Cardiac fibroblast (primary cell): ENCODE measurements around the gene CDH8.

ENCODE experiments used
- DNase-seq, 2 donors: peaks; one replicate each; pipeline versions ENCODE4 v3.0.0 to v3.0.0-alpha.2; 2010; ENCODE audit warnings: low read depth in 2 of 2
- H3K4me3 ChIP-seq, 2 donors: replicated peaks in 1 of 2; 1 replicate in 1 of 2; 2 replicates in 1 of 2; pipeline ENCODE4 v1.5.1; 2011; ENCODE audit warnings: low read depth in 2 of 2, low read length in 2 of 2, mild to moderate bottlenecking in 2 of 2, moderate library complexity in 1 of 2
- CTCF ChIP-seq: IDR thresholded peaks from one replicate; pipeline ENCODE4 v1.5.1; 2011; ENCODE audit warnings: low read depth, mild to moderate bottlenecking, low read length, inconsistent platforms

The CDH8 gene

GRCh38 chr16:61829631-61830030 is 206.6 kb downstream of the CDH8 start:
- no peak for TF ChIP-seq CTCF
- no peak overlapping the region for H3K4me3 ChIP-seq
- DNase-seq = no peak

GRCh38 chr16:61823326-61823725 is 212.9 kb downstream of the CDH8 start:
- TF ChIP-seq CTCF = no peak
- DNase-seq = no peak
- no peak overlapping the region for H3K4me3 ChIP-seq

- H3K4me3 ChIP-seq = no peak overlapping the region
- DNase-seq = no peak
- TF ChIP-seq CTCF = no peak
These were observed 215.4 kb downstream of the CDH8 start for GRCh38 chr16:61820820-61821219.

GRCh38 chr16:61820398-61820797 is 215.8 kb downstream of the CDH8 start:
- H3K4me3 ChIP-seq = no peak overlapping the region
- no peak for TF ChIP-seq CTCF
- peak in 1 of 2 donors; percentile 5 for DNase-seq

- H3K4me3 ChIP-seq = no peak overlapping the region
- no peak for DNase-seq
- no peak for TF ChIP-seq CTCF
These were observed 217.4 kb downstream of the CDH8 start for GRCh38 chr16:61818850-61819249.

- no peak for TF ChIP-seq CTCF
- no peak overlapping the region for H3K4me3 ChIP-seq
- DNase-seq = no peak
These were observed 218.5 kb downstream of the CDH8 start for GRCh38 chr16:61817583-61818278.
